ENCODE results near the gene CAMK2G. TPM values are rescaled to one million over a fixed set of nuclear protein-coding genes. Genes with fewer than 3 reads are reported as not detected.

CAMK2G gene
- polyA plus RNA-seq, 4 donors: 20.0 to 32.1 (median 22.8) TPM

DNA sequence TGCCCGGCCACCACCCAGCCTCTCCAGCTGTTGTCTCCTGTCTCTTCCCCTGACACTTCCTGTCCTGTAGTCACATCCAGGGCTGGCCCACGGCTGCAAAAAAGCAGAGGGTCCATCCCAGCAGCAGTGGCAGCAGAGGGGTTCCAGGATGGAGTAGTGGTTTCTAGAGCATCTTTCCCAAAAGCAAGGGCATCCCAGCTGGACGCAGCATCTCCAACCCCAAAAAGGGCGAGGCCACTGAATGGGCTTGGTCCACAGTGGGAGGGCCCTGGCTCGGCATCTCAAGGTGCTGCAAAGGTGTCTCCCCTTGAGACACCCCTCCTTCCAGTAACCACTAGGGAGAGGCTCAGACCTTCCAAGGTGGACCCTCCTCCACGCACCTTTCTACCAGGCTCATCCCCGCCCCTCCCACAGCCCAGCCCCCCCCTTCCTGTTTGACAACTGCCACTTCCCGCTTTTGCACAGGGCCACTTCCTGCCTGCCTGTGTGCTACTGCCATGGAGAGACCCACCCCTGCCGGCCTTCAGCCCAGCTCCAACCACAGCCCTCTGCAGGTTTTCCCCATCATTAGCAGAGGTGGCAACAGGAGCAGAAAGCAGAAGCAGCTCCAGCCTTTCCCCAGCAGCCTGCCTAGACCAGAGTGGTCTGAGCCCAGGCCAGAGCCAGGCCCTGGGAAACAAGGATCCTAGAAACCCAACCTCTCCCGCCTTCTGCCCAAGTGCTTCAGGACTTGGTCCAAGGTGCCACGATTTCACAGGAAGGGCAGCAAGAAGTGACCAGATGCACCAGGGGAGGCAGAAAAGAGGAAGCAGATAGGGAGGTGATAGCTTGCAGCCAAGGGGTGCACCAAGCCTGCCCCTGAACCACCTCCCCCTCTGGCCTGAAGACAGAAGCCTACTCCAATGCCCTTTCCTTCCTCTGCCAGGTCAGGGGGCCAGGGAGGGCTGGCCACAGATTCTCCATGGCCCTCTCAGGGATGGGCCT lies 8.6 kb downstream of the CAMK2G start:
- DNase-seq (ENCODE audit: low read depth in 4 of 4, low spot score in 3 of 4): no peak

DNA sequence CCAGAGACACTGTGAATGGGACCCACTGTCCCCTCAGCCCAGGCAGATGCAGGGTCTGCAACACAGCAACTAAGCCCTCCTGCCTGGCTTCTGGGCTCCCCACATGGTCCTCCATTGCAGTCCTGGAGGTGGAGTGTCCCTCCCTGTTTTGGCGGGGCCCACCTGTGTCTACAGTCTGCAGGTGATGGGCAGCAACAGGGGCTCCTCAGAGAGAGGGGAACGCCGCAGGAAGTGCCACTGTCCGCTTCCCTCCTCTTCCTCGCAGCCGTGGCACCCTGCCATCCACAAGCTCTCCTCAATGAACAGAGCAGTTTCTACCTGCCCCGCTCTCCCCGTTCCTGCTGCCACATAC lies 9.3 kb downstream of the CAMK2G start:
- no peak for DNase-seq (ENCODE audit: low read depth in 4 of 4, low spot score in 3 of 4)

GRCh38 chr10:73864229-73864628 lies 10.1 kb downstream of the CAMK2G start:
- no peak for DNase-seq (ENCODE audit: low read depth in 4 of 4, low spot score in 3 of 4)

- DNase-seq (ENCODE audit: low read depth in 4 of 4, low spot score in 3 of 4): no peak
Observed at GRCh38 chr10:73863039-73863817, 11.1 kb downstream of the CAMK2G start.

- no peak for DNase-seq (ENCODE audit: low read depth in 4 of 4, low spot score in 3 of 4)
Observed at GRCh38 chr10:73862011-73862410, 12.3 kb downstream of the CAMK2G start.

- DNase-seq (ENCODE audit: low read depth in 4 of 4, low spot score in 3 of 4): no peak
Observed at GRCh38 chr10:73859784-73860491, 14.4 kb downstream of the CAMK2G start.

DNA sequence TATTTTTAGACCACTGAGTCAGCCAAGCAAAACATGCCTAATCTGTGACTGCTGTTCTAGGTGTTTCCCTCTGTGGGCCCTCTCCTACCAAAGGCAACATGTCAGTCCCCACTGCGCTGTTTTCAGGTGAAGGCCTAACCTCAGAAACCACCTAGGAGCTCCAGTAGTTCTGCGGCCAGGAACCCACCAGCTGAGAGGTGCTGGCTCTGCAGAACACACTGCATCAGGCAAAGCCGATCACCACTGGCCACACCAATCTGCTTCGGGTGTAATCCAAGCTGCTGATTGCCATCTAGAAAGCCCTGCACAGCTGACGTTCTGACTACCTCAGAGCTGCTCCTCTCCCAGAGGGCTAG lies 14.9 kb downstream of the CAMK2G start:
- DNase-seq (ENCODE audit: low read depth in 4 of 4, low spot score in 3 of 4): no peak

DNA sequence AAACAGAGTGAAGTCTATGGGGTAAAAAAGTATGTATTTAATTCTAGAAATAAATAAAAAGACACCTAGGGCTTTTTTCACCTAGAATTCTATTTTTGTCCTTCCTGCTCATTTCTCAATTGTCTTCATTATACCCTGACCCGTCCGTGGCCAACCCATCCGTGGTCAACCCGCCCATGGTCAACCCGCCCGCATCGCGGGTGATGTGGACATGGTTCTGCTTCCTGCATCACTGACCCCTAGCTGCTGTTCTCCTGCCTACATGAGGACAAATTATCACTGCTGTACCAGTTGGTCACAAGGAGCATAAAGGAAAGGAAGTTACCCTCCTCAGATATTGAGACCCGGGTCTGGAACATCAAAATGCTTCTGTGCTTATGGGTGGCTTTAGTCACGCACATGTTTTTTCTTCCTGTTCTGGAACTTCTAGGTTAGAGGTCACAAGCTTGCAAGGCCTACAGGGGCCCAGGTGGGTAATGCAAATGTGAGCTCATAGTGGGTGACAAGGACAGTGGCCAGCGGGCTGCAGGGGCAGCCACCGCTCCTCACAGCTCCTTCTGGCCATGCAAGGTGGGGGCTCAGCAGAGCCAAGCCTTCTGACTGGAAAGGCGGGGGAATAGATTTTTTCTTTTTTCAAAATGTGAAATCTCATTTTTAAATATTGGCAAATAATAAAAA lies 15.5 kb downstream of the CAMK2G start:
- DNase-seq (ENCODE audit: low read depth in 4 of 4, low spot score in 3 of 4): no peak

DNA sequence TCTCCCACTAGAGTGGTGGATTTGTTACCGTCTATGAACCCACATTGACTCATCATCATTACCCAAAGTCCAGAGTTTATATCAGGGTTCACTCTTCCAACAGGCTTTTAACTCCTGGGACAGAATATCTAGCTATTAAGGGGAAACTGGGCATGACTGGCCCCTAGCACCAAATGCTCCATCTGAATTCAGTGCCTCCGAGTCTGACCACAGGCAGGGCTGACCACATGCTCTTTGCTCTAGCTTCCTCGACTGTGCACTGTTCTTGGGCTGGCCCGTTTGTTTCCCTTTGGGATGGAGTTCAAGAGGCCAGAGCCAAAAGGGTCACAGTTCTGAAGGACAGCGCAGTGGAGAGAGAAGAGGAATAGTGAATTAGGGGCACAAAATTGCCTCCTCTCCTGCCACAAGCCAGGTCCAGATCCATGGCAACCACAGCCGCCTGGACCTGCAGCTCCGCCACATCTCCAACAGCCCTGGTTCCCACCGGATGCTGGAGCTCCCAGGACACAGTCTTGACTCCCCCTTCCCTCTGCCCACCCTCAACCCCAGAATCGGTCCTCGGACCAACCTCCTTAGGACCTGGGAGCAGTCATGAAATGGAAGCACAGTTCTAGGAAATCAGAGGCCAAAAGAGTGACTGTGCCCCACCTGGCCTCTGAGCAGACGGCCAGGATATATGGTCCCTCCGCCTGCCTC lies 16.2 kb downstream of the CAMK2G start:
- no peak for DNase-seq (ENCODE audit: low read depth in 4 of 4, low spot score in 3 of 4)

GRCh38 chr10:73857446-73857845 lies 16.9 kb downstream of the CAMK2G start:
- DNase-seq (ENCODE audit: low read depth in 4 of 4, low spot score in 3 of 4): no peak

DNA sequence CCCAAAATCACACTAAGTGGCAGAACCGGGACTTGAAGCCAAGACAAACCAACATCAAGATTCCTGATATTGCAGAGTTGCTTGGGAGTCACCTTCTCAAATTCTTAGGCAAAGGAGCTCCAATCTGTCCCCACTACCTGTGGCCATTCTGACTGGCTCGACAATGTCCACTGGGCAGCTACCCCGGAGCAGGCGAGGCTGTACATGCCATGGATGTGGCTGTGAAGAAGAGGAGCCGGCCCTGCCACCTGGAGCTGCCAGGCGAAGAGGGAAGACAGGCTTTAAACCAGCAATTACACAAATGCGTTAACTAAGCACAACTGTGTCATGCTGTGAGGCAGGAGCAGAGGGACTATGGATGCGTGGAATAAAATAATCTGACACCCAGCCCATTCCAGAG lies 18.1 kb downstream of the CAMK2G start:
- no peak for DNase-seq (ENCODE audit: low read depth in 4 of 4, low spot score in 3 of 4)

DNA sequence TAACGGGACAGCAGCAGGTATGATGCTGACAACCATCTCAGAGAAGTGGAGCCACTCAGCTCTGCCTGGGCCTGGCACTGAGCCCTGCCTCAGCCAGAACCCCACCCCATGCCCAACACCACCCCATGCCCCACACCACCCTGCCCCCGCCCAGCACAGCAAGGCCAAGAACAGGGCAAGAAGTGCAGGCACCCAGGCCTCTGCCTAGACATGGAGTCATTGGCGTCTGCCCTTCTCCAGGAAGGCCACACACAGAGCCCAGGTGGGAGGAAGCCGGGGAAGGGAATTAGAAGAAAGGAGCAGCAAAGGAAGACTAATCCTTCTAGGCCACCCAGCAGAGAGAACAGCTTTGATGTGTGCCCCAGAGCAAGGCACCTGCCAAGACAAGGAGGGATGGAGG lies 18.9 kb downstream of the CAMK2G start:
- no peak for DNase-seq (ENCODE audit: low read depth in 4 of 4, low spot score in 3 of 4)

- peak in 1 of 4 donors; percentile 12 for DNase-seq (ENCODE audit: low read depth in 4 of 4, low spot score in 3 of 4)
Observed at GRCh38 chr10:73854310-73854709, 20.0 kb downstream of the CAMK2G start.

GRCh38 chr10:73853196-73853595 lies 21.2 kb downstream of the CAMK2G start:
- no peak for DNase-seq (ENCODE audit: low read depth in 4 of 4, low spot score in 3 of 4)

GRCh38 chr10:73850863-73851461 lies 23.4 kb downstream of the CAMK2G start:
- DNase-seq (ENCODE audit: low read depth in 4 of 4, low spot score in 3 of 4): no peak

GRCh38 chr10:73850211-73850610 lies 24.1 kb downstream of the CAMK2G start:
- DNase-seq (ENCODE audit: low read depth in 4 of 4, low spot score in 3 of 4): no peak

DNA sequence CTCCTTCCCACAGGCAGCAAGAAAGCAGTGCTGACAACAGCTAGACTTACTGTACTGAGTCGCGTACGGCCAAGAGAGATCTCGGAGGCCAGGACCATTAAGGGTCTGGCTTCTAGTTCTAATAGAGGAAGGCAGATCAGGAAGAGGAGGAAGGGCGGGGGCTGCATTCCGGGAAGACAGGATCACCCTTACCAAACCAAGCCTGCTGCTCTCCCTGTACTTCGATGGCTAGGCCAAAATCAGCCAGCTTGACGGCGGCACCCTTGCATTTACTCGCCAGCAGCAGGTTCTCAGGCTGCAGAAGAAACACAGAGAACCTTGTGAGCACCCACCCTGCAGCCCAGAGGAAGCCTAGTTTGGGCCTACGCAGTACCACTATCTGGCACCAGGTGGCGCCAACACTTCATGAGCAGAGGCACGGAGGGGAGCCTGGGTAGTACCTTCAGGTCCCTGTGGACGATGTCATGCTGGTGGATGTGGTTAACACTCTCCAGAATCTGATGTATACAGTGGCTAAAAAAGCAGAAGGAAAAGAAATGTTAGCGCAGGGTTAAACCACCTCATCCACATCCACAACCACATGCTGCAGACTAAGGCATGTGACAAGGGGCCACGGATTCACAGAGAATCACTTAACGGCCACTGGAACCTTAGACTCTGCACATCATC lies 25.4 kb downstream of the CAMK2G start:
- peak; percentile 18 to 52 (median 42) for DNase-seq (ENCODE audit: low read depth in 4 of 4, low spot score in 3 of 4)

- no peak for DNase-seq (ENCODE audit: low read depth in 4 of 4, low spot score in 3 of 4)
Observed at GRCh38 chr10:73847031-73847430, 27.3 kb downstream of the CAMK2G start.

DNA sequence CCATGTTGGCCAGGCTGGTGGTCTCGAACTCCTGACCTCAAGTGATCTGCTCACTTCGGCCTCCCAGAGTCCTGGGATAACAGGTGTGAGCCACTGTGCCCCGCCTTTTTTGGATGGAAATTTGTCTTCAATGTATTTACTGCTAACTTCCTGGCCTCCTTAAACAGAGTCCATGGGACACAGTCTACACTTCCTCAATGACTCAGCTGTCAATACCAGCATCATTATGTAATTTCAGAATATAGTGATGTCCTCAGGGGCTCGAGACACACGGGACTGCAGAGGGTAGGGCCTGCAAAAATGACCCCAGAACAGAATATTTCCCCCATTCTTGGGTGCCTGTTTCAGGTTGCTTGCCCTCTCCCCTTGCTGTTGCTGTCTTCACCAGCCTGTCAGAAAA lies 31.1 kb downstream of the CAMK2G start:
- DNase-seq (ENCODE audit: low read depth in 4 of 4, low spot score in 3 of 4): no peak

Data from left renal pelvis (tissue), 4 donors.